Nephron (organoid): ENCODE results near the gene ETV3.

ENCODE experiments used
- H3K27ac Mint-ChIP-seq, 3 experiments: 2 replicates each; pipeline ENCODE4 v1.8.0; 2020; ENCODE audit warnings: mixed read lengths in 3 of 3, mild to moderate bottlenecking in 2 of 3, moderate library complexity in 1 of 3
- H3K27me3 Mint-ChIP-seq: 2 replicates; pipeline ENCODE4 v1.8.0; 2021; ENCODE audit warnings: low read depth, mild to moderate bottlenecking, moderate library complexity, mixed read lengths
- H3K36me3 Mint-ChIP-seq: 2 replicates; pipeline ENCODE4 v1.8.0; 2020; ENCODE audit warnings: low read depth, mixed read lengths
- H3K4me1 Mint-ChIP-seq: 2 replicates; pipeline ENCODE4 v1.8.0; 2020; ENCODE audit warnings: mixed read lengths
- H3K4me3 Mint-ChIP-seq, 3 experiments: 2 replicates each; pipeline ENCODE4 v1.8.0; 2020; ENCODE audit warnings: mild to moderate bottlenecking in 3 of 3, mixed read lengths in 3 of 3, moderate library complexity in 2 of 3
- H3K9me3 Mint-ChIP-seq: 2 replicates; pipeline ENCODE4 v1.8.0; 2020; ENCODE audit warnings: mixed read lengths
- TF ChIP-seq, protein P1 (sequence below), 3 experiments: fragments of 200-600 bp; sonication (generic); IDR thresholded peaks; one replicate each; pipeline ENCODE4 v1.5.0; 2021; ENCODE audit warnings: antibody characterized with exemption in 3 of 3; ENCODE audit not compliant: unreplicated experiment in 3 of 3

Gene ETV3

DNA sequence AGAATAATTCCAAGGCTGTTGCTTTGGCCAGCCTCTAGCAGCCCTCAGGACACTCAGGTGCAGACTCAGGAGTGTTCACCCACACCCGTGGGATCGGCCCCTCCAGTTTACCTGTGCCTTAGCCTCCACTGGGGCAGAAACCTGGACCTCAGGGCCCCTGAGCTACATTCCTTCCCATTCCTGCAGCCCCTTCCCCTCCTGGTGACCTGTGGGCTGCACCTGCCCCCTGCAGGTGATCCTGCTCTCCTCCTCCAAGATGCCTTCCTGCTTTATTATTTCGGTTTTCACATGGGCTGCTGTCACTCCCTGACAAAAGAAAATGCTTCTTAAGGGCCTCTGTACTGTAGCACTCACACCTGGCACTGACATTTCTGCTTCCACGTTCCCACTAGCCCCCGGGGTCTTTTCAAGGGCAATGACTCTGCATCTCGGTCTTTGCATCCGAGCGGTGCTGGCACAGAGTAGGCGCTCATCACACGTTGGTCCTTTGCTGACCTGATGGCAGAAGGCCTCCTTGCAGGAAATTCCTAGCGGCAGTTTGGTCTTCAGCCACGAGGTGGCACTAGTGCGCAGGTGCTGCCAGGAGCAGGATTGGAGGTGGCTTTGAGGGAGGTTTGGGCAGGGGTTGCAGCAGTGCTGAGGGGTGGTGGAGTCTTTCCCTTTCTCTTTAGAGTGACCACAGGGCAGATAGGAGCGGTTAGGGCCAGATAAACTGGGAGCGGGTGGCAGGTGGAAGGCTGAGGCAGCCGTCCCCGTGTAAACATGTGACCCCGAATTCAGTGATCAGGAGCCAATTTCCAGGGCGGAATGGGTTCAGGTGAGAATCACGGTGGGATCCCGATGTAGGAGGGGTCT is 25.3 kb upstream of the ETV3 start:
- no peaks in the 10 kb centered on the region for H3K36me3 Mint-ChIP-seq
- no peak overlapping the region for H3K4me3 Mint-ChIP-seq
- peaks cover 4% of the 10 kb centered on the region for H3K27me3 Mint-ChIP-seq
- H3K4me1 Mint-ChIP-seq, result peaks cover 21% of the 10 kb centered on the region
- peak overlapping the region; percentile 1 to 56 (median 1) for H3K27ac Mint-ChIP-seq
- TF ChIP-seq, protein P1, sequence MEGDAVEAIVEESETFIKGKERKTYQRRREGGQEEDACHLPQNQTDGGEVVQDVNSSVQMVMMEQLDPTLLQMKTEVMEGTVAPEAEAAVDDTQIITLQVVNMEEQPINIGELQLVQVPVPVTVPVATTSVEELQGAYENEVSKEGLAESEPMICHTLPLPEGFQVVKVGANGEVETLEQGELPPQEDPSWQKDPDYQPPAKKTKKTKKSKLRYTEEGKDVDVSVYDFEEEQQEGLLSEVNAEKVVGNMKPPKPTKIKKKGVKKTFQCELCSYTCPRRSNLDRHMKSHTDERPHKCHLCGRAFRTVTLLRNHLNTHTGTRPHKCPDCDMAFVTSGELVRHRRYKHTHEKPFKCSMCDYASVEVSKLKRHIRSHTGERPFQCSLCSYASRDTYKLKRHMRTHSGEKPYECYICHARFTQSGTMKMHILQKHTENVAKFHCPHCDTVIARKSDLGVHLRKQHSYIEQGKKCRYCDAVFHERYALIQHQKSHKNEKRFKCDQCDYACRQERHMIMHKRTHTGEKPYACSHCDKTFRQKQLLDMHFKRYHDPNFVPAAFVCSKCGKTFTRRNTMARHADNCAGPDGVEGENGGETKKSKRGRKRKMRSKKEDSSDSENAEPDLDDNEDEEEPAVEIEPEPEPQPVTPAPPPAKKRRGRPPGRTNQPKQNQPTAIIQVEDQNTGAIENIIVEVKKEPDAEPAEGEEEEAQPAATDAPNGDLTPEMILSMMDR (IDR thresholded peaks at IDR 0.05; ENCODE audit: unreplicated experiment in 3 of 3), result peak; percentile 79 to 87 (median 86)
- no peaks in the 10 kb centered on the region for H3K9me3 Mint-ChIP-seq

DNA sequence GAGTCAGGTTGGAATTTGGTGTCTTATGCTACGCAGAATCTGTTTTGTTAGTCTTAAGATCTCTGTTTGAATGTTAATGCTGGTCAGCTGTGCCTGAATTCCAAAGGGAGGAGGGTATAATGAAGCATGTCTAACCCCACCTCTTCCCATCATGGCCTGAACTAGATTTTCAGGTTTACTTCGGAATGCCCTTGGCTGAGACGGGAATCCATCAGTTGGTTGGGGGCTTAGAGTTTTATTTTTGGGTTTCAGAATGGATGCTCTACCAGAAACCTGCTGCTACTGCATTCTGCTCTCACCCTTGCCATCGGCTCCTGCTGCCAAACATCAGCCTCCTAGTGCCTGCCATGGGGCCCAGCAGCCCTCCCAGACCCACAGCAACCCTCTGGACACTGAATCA is 24.1 kb upstream of the ETV3 start:
- Mint-ChIP-seq H3K4me1 (peaks cover 30% of the 10 kb centered on the region), H3K27me3 (peaks cover 4% of the 10 kb centered on the region), H3K9me3 (no peaks in the 10 kb centered on the region), H3K27ac (peak overlapping the region; percentile 9 to 62 (median 21)), H3K36me3 (no peaks in the 10 kb centered on the region), H3K4me3 (no peak overlapping the region)
- TF ChIP-seq, protein P1 (IDR thresholded peaks at IDR 0.05; ENCODE audit: unreplicated experiment in 3 of 3), result no peak

DNA sequence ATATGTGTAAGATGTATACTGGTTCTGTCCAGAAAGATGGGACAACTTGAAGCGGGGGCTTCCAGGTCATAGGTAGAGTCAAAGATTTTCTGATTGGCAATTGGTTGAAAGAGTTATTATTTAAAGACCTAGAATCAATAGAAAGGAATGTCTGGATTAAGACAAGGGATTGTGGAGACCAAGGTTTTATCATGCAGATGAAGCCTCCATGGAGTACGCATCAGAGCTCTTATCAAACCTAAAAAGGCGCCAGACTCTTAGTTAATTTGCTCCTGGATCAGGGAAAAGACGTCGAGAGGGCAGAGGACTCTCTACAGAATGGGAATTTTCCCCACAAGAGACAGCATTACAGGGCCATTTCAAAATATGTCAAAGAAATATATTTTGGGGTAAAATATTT is 23.7 kb upstream of the ETV3 start:
- Mint-ChIP-seq H3K27ac (peak overlapping the region; percentile 9 to 62 (median 21)), H3K9me3 (no peaks in the 10 kb centered on the region), H3K27me3 (peaks cover 7% of the 10 kb centered on the region), H3K4me1 (peaks cover 35% of the 10 kb centered on the region), H3K36me3 (no peaks in the 10 kb centered on the region), H3K4me3 (no peak overlapping the region)
- TF ChIP-seq, protein P1 (IDR thresholded peaks at IDR 0.05; ENCODE audit: unreplicated experiment in 3 of 3), result no peak

DNA sequence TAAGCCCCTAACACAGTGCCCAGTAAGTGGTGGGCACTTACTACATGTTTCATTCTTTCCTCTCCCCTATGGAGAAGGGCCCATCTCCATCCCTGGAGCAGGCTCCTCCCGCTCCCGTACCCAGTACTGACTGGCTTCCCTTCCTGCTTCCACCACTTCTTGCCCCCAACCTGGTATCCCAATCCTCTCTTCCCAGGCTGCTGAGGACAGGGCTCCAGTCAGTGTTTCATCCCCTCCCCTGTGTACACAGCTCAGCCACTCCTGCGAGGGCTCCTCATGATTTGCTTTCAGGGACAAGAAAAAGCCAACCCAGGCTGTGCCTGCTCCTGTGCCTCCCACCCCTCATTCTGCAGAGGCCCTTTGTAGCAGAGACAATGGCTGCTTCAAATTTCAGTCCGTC is 20.8 kb upstream of the ETV3 start:
- Mint-ChIP-seq H3K9me3 (no peaks in the 10 kb centered on the region), H3K36me3 (no peaks in the 10 kb centered on the region), H3K4me1 (peaks cover 63% of the 10 kb centered on the region), H3K27me3 (peaks cover 11% of the 10 kb centered on the region), H3K27ac (no peak overlapping the region), H3K4me3 (no peak overlapping the region)
- TF ChIP-seq, protein P1 (IDR thresholded peaks at IDR 0.05; ENCODE audit: unreplicated experiment in 3 of 3), result no peak

DNA sequence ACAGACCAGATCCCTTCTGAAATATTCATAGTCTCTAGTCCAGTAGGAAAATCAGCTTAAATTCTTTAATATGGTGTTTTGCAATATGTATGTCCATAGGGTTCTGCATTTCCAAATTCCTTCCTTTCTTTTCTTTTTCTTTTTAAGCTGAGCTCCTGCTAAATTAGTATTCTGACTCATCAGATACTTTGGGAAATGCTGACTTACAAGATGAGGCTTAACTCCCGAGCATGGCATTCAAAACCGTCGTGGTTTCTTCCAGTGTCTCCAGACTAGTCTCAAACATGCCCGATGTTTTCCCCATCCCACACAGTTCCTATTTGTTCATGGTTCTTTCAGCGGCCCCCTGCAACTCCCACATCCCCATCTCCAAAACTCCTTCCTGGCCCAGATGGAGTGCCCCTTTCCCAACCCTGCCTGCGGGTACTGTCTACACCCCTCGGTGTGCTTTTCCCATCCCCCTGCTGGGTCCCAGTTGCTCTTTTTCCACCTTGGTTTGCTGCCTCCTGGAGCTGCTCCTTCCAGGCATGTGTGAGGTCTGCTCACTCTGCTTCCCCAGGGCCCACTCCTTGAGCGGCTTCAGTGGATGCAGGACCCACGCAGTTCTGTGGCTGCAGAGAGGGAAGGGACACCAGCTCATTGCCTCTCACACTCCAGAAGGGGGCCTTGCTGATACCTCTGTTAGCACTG is 19.5 kb upstream of the ETV3 start:
- no peak overlapping the region for H3K4me3 Mint-ChIP-seq

More for the DNA sequence above, 19.5 kb upstream of the ETV3 start:
- peak overlapping the region in 2 of 3 experiments; percentile 21 to 26 for H3K27ac Mint-ChIP-seq
- H3K9me3 Mint-ChIP-seq, result no peaks in the 10 kb centered on the region
- peaks cover 69% of the 10 kb centered on the region for H3K4me1 Mint-ChIP-seq
- peaks cover 11% of the 10 kb centered on the region for H3K27me3 Mint-ChIP-seq
- TF ChIP-seq, protein P1 (IDR thresholded peaks at IDR 0.05; ENCODE audit: unreplicated experiment in 3 of 3), result no peak
- no peaks in the 10 kb centered on the region for H3K36me3 Mint-ChIP-seq
